H1 (cell line): ENCODE measurements around the gene DDX51. TPM values are rescaled to one million over a fixed set of nuclear protein-coding genes. Genes with fewer than 3 reads are reported as not detected.

Source experiments
- CTCF ChIA-PET: fragments of 300-600 bp; sonication (Branson Sonifier 250); formaldehyde crosslinking; loops from one replicate; lab custom pipeline; 2021; ENCODE audit not compliant: partially characterized antibody; lab: Charles Lee
- POLR2A ChIA-PET: fragments of 300-600 bp; sonication (Branson Sonifier 250); formaldehyde crosslinking; loops from one replicate; lab custom pipeline; 2021; ENCODE audit warnings: inconsistent platforms; ENCODE audit not compliant: partially characterized antibody; lab: Charles Lee
- DNase-seq, 2 experiments: peaks; one replicate each; pipeline versions ENCODE4 v3.0.0 to v3.0.0-alpha.2; 2010 to 2022; ENCODE audit warnings: low spot score in 2 of 2, low read depth in 1 of 2, mixed read lengths in 1 of 2
- FAIRE-seq: peaks from 2 replicates; lab custom pipeline; 2011; peaks lifted over from hg19 to GRCh38; lab: Jason Lieb, UNC
- H2AFZ ChIP-seq: 2 replicates; pipeline ENCODE4 v1.8.1; 2012; ENCODE audit warnings: low read length, inconsistent platforms
- H2AK5ac ChIP-seq: 2 replicates; pipeline ENCODE4 v1.6.1; 2013; ENCODE audit warnings: low read depth, low read length
- H2BK120ac ChIP-seq: replicated peaks from 2 replicates; pipeline ENCODE3; 2013; ENCODE audit warnings: low read depth, low read length, inconsistent platforms
- H2BK12ac ChIP-seq: 2 replicates; pipeline ENCODE4 v1.6.1; 2013; ENCODE audit warnings: low read depth, low read length
- H2BK15ac ChIP-seq: 2 replicates; pipeline ENCODE4 v1.6.1; 2013; ENCODE audit warnings: low read length
- H2BK20ac ChIP-seq: 2 replicates; pipeline ENCODE4 v1.6.1; 2013; ENCODE audit warnings: low read length
- H2BK5ac ChIP-seq: 2 replicates; pipeline ENCODE4 v1.6.1; 2013; ENCODE audit warnings: low read depth, low read length
- H3K14ac ChIP-seq: 2 replicates; pipeline ENCODE4 v1.6.1; 2013; ENCODE audit warnings: inconsistent platforms; ENCODE audit not compliant: insufficient read length
- H3K18ac ChIP-seq: 2 replicates; pipeline ENCODE4 v1.6.1; 2013; ENCODE audit warnings: low read length; ENCODE audit errors: extremely low read depth
- H3K23ac ChIP-seq: 2 replicates; pipeline ENCODE4 v1.6.1; 2013; ENCODE audit warnings: inconsistent platforms; ENCODE audit not compliant: insufficient read length
- H3K23me2 ChIP-seq: 2 replicates; pipeline ENCODE4 v1.6.1; 2013; ENCODE audit warnings: low read depth, low read length
- H3K27ac ChIP-seq: 2 replicates; pipeline ENCODE4 v1.6.1; 2011; ENCODE audit warnings: low read depth, low read length, inconsistent platforms
- H3K27me3 ChIP-seq, 4 experiments: replicated peaks in 1 of 4; 1 replicate in 1 of 4; 2 replicates in 3 of 4; pipeline versions ENCODE4 v1.6.1 to v1.8.1; 2011 to 2013; ENCODE audit warnings: low read length in 3 of 4, mild to moderate bottlenecking in 3 of 4, inconsistent platforms in 2 of 4, mixed read lengths in 2 of 4, moderate library complexity in 1 of 4; ENCODE audit not compliant: control insufficient read depth in 3 of 4, insufficient read depth in 3 of 4; ENCODE audit errors: extremely low read depth in 1 of 4
- H3K36me3 ChIP-seq, 4 experiments: 2 replicates each; pipeline versions ENCODE4 v1.6.1 to v1.8.1; 2011 to 2013; ENCODE audit warnings: mild to moderate bottlenecking in 4 of 4, low read length in 3 of 4, moderate library complexity in 2 of 4, control low read depth in 1 of 4, inconsistent platforms in 1 of 4; ENCODE audit not compliant: insufficient read depth in 4 of 4, control insufficient read depth in 2 of 4
- H3K4ac ChIP-seq: replicated peaks from 2 replicates; pipeline ENCODE3; 2013; ENCODE audit warnings: low read length, low read depth, mixed read lengths, inconsistent platforms; ENCODE audit not compliant: insufficient read length
- H3K4me1 ChIP-seq, 4 experiments: replicated peaks in 1 of 4; 1 replicate in 1 of 4; 2 replicates in 3 of 4; pipeline versions ENCODE4 v1.6.1 to v1.8.1; 2011 to 2013; ENCODE audit warnings: low read length in 3 of 4, inconsistent platforms in 2 of 4, mixed read lengths in 1 of 4; ENCODE audit not compliant: insufficient read depth in 4 of 4, control insufficient read depth in 3 of 4
- H3K4me2 ChIP-seq, 2 experiments: 2 replicates each; pipeline versions ENCODE4 v1.6.1 to v1.8.1; 2011 to 2013; ENCODE audit warnings: low read depth in 2 of 2, low read length in 2 of 2, control low read depth in 1 of 2, inconsistent platforms in 1 of 2, mild to moderate bottlenecking in 1 of 2; ENCODE audit not compliant: insufficient read depth in 1 of 2
- H3K4me3 ChIP-seq, 4 experiments: fragments of 200-600, 300-600 bp in 1 of 4; sonication (generic), shearing (Covaris generic), sonication (Bioruptor Twin) in 1 of 4; 2 replicates each; pipeline versions ENCODE4 v1.5.1 to v1.8.1; 2011 to 2016; ENCODE audit warnings: low read length in 4 of 4, low read depth in 3 of 4, control low read depth in 2 of 4, inconsistent platforms in 2 of 4, mild to moderate bottlenecking in 2 of 4, mixed read lengths in 1 of 4, moderate library complexity in 1 of 4; ENCODE audit not compliant: insufficient read depth in 2 of 4; ENCODE audit errors: extremely low read depth in 1 of 4
- H3K56ac ChIP-seq: replicated peaks from 2 replicates; pipeline ENCODE3; 2013; ENCODE audit warnings: low read depth, mild to moderate bottlenecking, mixed read lengths, low read length, inconsistent platforms; ENCODE audit not compliant: insufficient read length
- H3K79me1 ChIP-seq: 2 replicates; pipeline ENCODE4 v1.6.1; 2013; ENCODE audit warnings: low read depth, low read length, control low read depth
- H3K79me2 ChIP-seq, 2 experiments: 2 replicates each; pipeline versions ENCODE4 v1.6.1 to v1.8.1; 2012 to 2013; ENCODE audit warnings: low read length in 2 of 2, mild to moderate bottlenecking in 2 of 2, inconsistent platforms in 1 of 2; ENCODE audit not compliant: insufficient read depth in 2 of 2, control insufficient read depth in 1 of 2
- H3K9ac ChIP-seq, 4 experiments: replicated peaks in 1 of 4; 1 replicate in 1 of 4; 2 replicates in 3 of 4; pipeline versions ENCODE4 v1.6.1 to v1.8.1; 2011 to 2013; ENCODE audit warnings: low read depth in 3 of 4, low read length in 3 of 4, control low read depth in 2 of 4, mild to moderate bottlenecking in 2 of 4, moderate library complexity in 2 of 4, inconsistent platforms in 1 of 4; ENCODE audit errors: extremely low read depth in 1 of 4
- H3K9me3 ChIP-seq, 2 experiments: 2 replicates each; pipeline versions ENCODE4 v1.6.1 to v1.8.1; 2012 to 2013; ENCODE audit warnings: mild to moderate bottlenecking in 2 of 2, moderate library complexity in 2 of 2, control low read depth in 1 of 2, inconsistent platforms in 1 of 2, low read depth in 1 of 2, low read length in 1 of 2, mixed read lengths in 1 of 2; ENCODE audit not compliant: insufficient read depth in 2 of 2
- H4K20me1 ChIP-seq, 2 experiments: replicated peaks in 1 of 2; 2 replicates each; pipeline versions ENCODE3 to v1.8.1; 2011 to 2013; ENCODE audit warnings: inconsistent platforms in 2 of 2, low read length in 2 of 2, mild to moderate bottlenecking in 1 of 2; ENCODE audit not compliant: insufficient read depth in 2 of 2, control insufficient read depth in 1 of 2
- H4K5ac ChIP-seq: 2 replicates; pipeline ENCODE4 v1.6.1; 2013; ENCODE audit warnings: low read length, low read depth, mixed read lengths, inconsistent platforms; ENCODE audit not compliant: insufficient read length
- H4K8ac ChIP-seq: 2 replicates; pipeline ENCODE4 v1.8.0; 2013; ENCODE audit warnings: mild to moderate bottlenecking, moderate library complexity, low read length, inconsistent platforms; ENCODE audit not compliant: insufficient read depth; ENCODE audit errors: extremely low read depth
- H4K91ac ChIP-seq: replicated peaks from 2 replicates; pipeline ENCODE3; 2013; ENCODE audit warnings: low read length, mixed read lengths, inconsistent platforms; ENCODE audit not compliant: insufficient read length
- BACH1 ChIP-seq: IDR thresholded peaks from 2 replicates; pipeline ENCODE4 v1.6.1; 2012; ENCODE audit warnings: low read length, improper control_type of control experiment
- BCL11A ChIP-seq, 2 experiments: IDR thresholded peaks; one replicate each; pipeline ENCODE4 v1.6.1; 2011; ENCODE audit warnings: low read depth in 2 of 2, low read length in 2 of 2, mild to moderate bottlenecking in 2 of 2
- CBX5 ChIP-seq: fragments of 300-800, 300-1000 bp; sonication (generic); IDR thresholded peaks from 2 replicates; pipeline ENCODE4 v1.7.1; 2016; ENCODE audit warnings: antibody characterized with exemption, low read length, low read depth
- GTF2F1 ChIP-seq: IDR thresholded peaks from 2 replicates; pipeline ENCODE4 v1.6.1; 2012; ENCODE audit warnings: low read depth, low read length, improper control_type of control experiment, borderline replicate concordance
- POLR2A ChIP-seq, 2 experiments: IDR thresholded peaks; 1 replicate in 1 of 2; 2 replicates in 1 of 2; pipeline ENCODE4 v1.6.1; 2011; ENCODE audit warnings: low read depth in 2 of 2, low read length in 2 of 2, mild to moderate bottlenecking in 2 of 2; ENCODE audit errors: control extremely low read depth in 1 of 2
- RBBP5 ChIP-seq: IDR thresholded peaks from 2 replicates; pipeline ENCODE4 v1.7.1; 2012; ENCODE audit warnings: low read depth, mild to moderate bottlenecking, inconsistent platforms, low read length, moderate library complexity, borderline replicate concordance
- RFX5 ChIP-seq: IDR thresholded peaks from 2 replicates; pipeline ENCODE4 v1.6.1; 2011; ENCODE audit warnings: low read depth, low read length, improper control_type of control experiment, borderline replicate concordance
- SIRT6 ChIP-seq: IDR thresholded peaks from one replicate; pipeline ENCODE4 v1.7.1; 2012; ENCODE audit warnings: low read length, inconsistent platforms
- TBP ChIP-seq: IDR thresholded peaks from 2 replicates; pipeline ENCODE4 v1.6.1; 2011; ENCODE audit warnings: low read depth, low read length, improper control_type of control experiment
- TCF12 ChIP-seq: IDR thresholded peaks from 2 replicates; pipeline ENCODE4 v1.6.1; 2011; ENCODE audit warnings: low read depth, mild to moderate bottlenecking, low read length
- TEAD4 ChIP-seq: IDR thresholded peaks from 2 replicates; pipeline ENCODE4 v1.6.1; 2012; ENCODE audit warnings: low read depth, low read length, inconsistent platforms, mixed read lengths
- WGBS, 2 experiments: shearing (Covaris generic) in 1 of 2; methylation state at CpG; one replicate each; pipeline versions ENCODE4 v1.1.6 to v1.1.7; 2013 to 2015; ENCODE audit warnings: low lambda C conversion rate in 2 of 2, mixed read lengths in 2 of 2, inconsistent platforms in 1 of 2, low coverage in 1 of 2, missing lambda C conversion rate in 1 of 2; ENCODE audit not compliant: insufficient replicate concordance in 2 of 2, insufficient coverage in 1 of 2, insufficient read length in 1 of 2; ENCODE audit errors: extremely low coverage in 1 of 2, missing lambda C conversion rate in 1 of 2; 5-methylcytosine and 5-hydroxymethylcytosine counted together
- polyA plus RNA-seq, 7 experiments: library from polyadenylated mRNA; depleted of rRNA in 3 of 7; stranded (reverse) in 5 of 7; unstranded in 2 of 7; fragments of >200 nt in 5 of 7; fragments of 200-250 nt in 2 of 7; gene quantifications; 1 replicate in 5 of 7; 2 replicates in 1 of 7; 4 replicates in 1 of 7; pipeline versions ENCODE4 v1.2.1 to v1.2.3, GENCODE V29; 2011 to 2013; ENCODE audit warnings: missing spikeins in 2 of 7, mixed read lengths in 2 of 7
- total RNA-seq: library from RNA; stranded (reverse); fragmentation: NEBNext Ultra II Directional; extraction: Animal tissue kit (Norgen Biotek cat#: 25700); gene quantifications from 2 replicates; pipeline ENCODE4 v1.2.1, GENCODE V29; 2021
- TF ChIP-seq, protein P1 (sequence below): IDR thresholded peaks from 2 replicates; pipeline ENCODE4 v1.6.1; 2012; ENCODE audit warnings: low read length, inconsistent platforms
- TF ChIP-seq, protein P2 (sequence below): IDR thresholded peaks from 2 replicates; pipeline ENCODE4 v1.6.1; 2012; ENCODE audit warnings: inconsistent platforms

The DDX51 gene
- total and polyA plus RNA-seq, 2 of the 8 experiments (the other 6 are each of a cell fraction or from before 2014, with no cell fraction given) = 11.2 to 24.4 TPM

DNA sequence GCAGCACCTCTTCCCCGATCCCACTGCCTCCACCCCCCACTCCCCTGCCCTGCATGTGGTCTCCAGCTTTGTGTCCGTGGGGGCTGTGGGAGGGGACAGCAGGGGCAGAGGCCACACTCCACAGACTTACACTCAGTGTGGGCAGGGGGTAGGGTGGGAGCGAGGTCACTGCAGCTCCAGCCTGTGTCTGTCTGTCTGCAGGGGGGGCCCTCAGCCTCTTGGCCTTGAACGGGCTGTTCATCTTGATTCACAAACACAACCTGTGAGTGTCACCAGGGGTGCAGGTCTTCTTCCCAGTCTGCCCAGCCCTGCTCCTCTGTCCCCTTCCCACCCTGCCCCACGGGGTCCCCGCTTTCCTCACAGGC lies 6.6 kb upstream of the DDX51 start:
- Histone ChIP-seq H3K9me3 (peaks cover 0 to 3% of the 10 kb centered on the region in 2 experiments; a peak in 1 of 4 replicates), H3K23ac (no peak overlapping the region), H3K14ac (no peak overlapping the region), H3K23me2 (peaks cover 5% of the 10 kb centered on the region; the same call in 1 of the 2 replicates), H4K8ac (no peak overlapping the region), H3K27me3 (no peaks in the 10 kb centered on the region; a peak in 1 of 7 replicates), H2BK120ac (no peak overlapping the region), H3K4me2 (no peak overlapping the region), H3K18ac (no peak overlapping the region), H3K9ac (no peak overlapping the region), H4K91ac (no peak overlapping the region), H3K27ac (no peak overlapping the region), H3K4me1 (peaks cover 0 to 3% (median 1%) of the 10 kb centered on the region in 4 experiments; a peak in 4 of 7 replicates), H3K79me1 (peaks cover 10% of the 10 kb centered on the region), H4K5ac (no peak overlapping the region), H2AFZ (no peak overlapping the region), H3K36me3 (peaks cover 0 to 28% (median 7%) of the 10 kb centered on the region in 4 experiments; a peak in 5 of 8 replicates), H3K4ac (no peak overlapping the region), H3K79me2 (peaks cover 0 to 13% of the 10 kb centered on the region in 2 experiments; a peak in 3 of 4 replicates), H2BK20ac (no peak overlapping the region), H3K56ac (no peak overlapping the region), H2BK12ac (no peak overlapping the region), H2BK5ac (no peak overlapping the region), H3K4me3 (no peak overlapping the region), H2AK5ac (no peak overlapping the region), H4K20me1 (peaks cover 0 to 13% of the 10 kb centered on the region in 2 experiments), H2BK15ac (no peak overlapping the region)
- FAIRE-seq (no peak), DNase-seq (no peak)
- TF ChIP-seq POLR2A (IDR thresholded peaks at IDR 0.05; ENCODE audit: control extremely low read depth in 1 of 2, low read depth in 2 of 2, low read length in 2 of 2) (no peak), CBX5 (no peak), TBP (no peak), RBBP5 (no peak), SIRT6 (no peak), RFX5 (no peak), TCF12 (no peak), GTF2F1 (no peak), TEAD4 (no peak), BCL11A (IDR thresholded peaks at IDR 0.05; ENCODE audit: low read depth in 2 of 2, low read length in 2 of 2) (no peak), BACH1 (no peak)
- TF ChIP-seq, protein P1, sequence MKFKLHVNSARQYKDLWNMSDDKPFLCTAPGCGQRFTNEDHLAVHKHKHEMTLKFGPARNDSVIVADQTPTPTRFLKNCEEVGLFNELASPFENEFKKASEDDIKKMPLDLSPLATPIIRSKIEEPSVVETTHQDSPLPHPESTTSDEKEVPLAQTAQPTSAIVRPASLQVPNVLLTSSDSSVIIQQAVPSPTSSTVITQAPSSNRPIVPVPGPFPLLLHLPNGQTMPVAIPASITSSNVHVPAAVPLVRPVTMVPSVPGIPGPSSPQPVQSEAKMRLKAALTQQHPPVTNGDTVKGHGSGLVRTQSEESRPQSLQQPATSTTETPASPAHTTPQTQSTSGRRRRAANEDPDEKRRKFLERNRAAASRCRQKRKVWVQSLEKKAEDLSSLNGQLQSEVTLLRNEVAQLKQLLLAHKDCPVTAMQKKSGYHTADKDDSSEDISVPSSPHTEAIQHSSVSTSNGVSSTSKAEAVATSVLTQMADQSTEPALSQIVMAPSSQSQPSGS = no peak
- TF ChIP-seq, protein P2, sequence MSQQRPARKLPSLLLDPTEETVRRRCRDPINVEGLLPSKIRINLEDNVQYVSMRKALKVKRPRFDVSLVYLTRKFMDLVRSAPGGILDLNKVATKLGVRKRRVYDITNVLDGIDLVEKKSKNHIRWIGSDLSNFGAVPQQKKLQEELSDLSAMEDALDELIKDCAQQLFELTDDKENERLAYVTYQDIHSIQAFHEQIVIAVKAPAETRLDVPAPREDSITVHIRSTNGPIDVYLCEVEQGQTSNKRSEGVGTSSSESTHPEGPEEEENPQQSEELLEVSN = no peak
- ChIA-PET POLR2A (interaction anchor here (1.8 kb wide), 1 partner anchor 14 kb away, joined by 4 read pairs; no protein-coding TSS in a partner anchor), CTCF (interaction anchor here (1.4 kb wide), 1 partner anchor 32 kb away, joined by 5 read pairs; no protein-coding TSS in a partner anchor)
- WGBS, 2 experiments = 100% methylated on average over 2 of the region's 6 CpGs; no CpG with 5 or more reads in 1 of the 2 experiments
